HPDE6-E6E7 (cell line): ENCODE data around the gene SPINDOC.
"Not testable (repeated sequence)": the region's sequence is repeated elsewhere in the genome, so short reads cannot be mapped to it uniquely, and the experiment has no call there.

ENCODE experiments used
- DNase-seq: peaks from one replicate; pipeline ENCODE4 v3.0.0; 2011; ENCODE audit warnings: missing footprints; ENCODE audit errors: extremely low spot score

Gene SPINDOC, protein sequence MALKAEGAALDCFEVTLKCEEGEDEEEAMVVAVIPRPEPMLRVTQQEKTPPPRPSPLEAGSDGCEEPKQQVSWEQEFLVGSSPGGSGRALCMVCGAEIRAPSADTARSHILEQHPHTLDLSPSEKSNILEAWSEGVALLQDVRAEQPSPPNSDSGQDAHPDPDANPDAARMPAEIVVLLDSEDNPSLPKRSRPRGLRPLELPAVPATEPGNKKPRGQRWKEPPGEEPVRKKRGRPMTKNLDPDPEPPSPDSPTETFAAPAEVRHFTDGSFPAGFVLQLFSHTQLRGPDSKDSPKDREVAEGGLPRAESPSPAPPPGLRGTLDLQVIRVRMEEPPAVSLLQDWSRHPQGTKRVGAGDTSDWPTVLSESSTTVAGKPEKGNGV

DNA sequence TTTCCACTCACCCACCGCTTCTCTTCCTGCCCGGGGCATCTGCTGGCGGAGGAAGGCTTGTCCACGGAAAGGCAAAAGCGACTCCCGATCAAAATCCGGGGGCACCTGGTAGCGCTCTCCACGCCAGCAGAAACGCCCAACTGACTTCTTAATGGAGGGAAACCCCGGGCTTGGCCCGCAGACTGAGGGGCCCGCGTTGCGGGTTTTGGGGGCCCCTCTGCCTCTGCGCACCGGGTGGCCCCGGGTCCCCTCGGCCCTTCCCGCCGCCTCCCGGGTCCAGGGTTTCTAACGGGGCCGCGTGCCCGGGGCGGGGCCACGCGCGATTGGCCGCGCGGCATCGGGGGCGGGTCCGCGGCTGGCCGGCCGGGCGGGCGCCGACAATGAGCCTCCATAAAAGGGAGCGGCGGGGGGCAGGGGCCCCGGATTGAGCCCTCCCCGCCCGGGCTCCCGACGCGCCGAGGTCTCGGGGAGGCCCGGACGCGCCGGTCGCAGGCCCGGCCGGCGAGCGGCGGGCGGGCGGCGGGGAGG is at the start of gene SPINDOC:
Gene SPINDOC (plus strand): TSS at position 422 of the 528 bp plus-strand sequence. CDS start 231 bp downstream, outside the sequence.
- DNase-seq = peak; percentile 87

DNA sequence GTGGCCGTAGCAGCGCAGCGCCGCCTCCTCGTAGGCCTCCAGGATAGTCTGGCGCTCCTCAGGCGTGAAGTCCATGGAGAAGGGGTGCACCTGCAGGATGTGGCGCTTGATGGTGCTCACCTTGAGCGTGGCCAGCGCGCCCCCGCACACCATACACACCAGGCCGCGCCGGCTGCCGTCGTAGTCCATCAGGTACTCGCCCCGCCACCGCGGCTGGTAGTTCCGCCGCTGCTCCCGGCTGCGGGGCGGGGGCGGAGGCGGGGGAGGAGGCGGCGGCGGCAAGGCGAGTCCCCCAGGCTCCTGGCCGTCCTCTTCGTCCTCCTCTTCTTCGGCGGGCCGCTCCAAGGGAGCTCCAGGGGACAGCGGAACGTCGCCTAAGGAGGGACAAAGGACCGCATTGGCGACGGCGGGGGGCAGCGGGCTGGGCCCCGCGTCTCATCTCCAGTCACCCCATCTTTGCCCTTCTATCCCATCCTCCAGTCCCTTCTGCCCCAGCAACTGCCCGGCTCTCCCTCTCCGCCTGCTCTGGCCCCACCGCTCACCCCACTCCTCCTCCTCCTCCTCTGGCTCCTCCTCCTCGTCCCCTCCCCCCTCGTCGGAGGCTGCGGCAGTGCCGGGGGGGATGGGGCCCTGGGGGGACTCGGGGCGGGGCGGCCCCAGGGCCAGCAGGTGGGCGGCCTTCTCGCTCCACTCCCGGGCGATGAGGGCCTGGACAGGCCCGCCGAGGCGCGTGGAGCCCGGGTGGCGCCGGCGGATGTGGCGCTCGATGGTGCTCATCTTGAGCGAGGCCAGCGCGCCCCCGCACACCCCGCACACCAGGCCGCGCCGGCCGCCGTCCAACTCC is 49.5 kb upstream of the SPINDOC start:
- no peak for DNase-seq

DNA sequence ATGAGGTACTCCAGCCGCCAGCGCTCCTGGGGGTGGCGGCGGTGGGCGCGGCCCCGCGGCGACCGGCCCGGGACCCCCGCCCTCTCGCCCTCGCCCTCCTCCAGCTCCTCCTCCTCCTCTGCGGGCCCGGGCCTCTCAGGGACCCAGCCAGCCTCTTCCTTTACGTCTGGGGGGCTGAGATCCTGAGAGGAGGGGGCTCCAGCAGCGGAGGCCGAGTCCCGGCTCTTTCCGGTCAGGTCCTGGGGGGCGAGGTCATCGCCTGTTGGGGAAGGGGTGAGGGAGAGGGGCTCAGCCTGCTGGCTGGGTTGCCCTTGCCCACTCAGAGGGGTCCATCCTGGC is 48.9 kb upstream of the SPINDOC start:
- no peak for DNase-seq

DNA sequence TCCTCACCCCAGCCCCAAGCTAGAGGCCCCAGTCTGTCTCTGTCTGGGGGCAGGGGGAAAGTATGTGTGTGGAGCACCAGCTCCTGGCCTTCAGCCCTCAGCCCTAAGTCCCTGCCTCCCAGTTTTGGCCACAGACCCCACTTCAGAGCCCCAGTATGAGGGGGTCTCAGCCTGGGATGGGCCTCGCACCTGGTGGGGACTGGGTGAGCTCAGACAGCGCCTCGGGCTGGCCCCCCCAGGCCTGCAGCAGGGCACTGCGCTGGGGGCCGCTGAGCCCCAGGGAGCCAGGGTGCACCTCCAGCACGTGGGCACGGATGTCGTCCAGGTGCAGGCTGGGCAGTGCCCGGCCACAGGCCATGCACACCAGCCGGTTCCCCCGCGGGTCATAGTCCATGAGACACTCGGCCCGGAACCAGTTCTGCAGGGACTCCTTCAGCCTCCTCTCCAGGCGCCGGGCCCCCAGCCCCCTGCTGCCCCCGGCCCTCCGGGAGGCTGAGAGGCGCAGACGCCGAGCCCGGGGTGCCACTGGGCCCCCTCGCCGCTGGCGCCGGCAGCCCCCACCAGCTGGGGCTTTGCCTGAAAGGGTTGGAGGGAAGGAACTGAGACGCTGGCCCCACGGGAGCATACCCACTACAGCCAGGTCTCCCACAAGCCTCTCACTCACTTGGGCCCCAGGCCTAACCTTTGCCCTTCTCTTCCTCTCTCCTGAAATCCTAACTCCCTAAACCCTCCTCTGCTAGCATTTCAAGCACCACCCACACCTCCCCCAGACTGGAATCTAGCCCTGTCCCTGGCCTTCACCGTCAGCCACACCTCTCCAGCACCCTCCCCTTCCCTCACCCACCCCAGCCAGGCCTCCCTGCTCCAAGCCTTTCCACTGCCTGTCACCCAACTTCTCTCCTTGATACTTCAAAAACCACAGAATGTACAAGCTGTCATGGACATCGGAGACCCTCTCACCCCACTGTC is 48.3 kb upstream of the SPINDOC start:
- no peak for DNase-seq

DNA sequence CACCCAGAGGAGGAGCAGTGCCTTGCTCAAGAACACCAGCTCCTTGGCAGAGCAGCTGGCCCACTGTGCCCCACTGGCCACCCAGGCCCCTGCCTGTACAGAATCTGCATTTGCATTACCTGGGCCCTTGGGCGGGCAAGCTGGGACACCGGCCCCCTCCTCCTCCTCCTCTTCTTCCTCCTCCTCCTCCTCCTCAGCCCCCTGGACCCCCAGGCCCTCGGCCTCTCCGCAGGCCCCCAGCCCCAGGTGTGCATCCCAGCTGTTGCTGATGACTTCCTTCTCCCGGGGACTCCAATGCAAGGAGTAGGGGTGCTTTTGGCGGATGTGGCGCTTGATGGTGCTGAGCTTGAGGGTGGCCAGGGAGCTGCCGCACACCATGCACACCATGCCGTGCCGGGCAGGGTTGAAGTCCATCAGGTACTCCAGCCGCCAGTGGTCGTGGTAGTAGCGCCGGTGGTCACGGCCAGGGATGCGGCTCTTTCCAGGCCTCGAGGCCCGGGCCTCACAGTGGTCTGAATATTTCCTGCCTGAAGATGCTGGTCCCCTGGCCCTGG is 47.5 kb upstream of the SPINDOC start:
- DNase-seq = no peak

DNA sequence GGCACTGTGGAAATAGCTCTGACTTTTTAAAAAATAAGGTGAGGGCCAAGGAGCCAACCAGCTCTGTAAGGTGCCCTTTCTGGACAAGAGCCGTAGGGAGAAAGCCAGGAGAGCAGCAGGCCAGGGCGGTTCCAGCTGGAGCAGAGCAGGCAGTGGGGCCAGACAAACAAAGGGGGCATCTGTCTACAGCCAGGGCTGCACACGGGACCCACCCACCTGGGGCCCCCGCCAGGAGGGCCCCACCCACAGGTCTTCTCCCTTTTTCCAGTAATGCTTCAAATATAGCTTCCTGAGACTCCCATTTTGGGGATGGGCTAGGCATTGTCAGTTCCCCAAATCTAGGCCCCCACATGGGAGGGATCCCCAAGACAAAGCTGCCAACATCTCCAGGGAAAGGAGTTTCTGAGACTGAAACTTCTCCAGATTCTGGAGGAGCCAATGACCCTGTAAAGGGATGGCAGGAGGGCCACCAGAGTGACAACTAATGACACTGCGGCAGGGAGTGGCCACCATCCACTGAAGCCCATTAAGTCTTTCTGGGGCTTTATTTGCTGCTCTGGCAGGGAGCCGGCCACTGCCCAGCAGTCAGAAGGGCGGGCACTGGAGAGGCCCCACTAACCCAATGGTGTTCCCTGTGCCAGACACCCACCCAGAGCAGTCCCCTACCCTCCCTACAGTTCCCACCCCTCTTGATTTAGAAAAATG is 46.6 kb upstream of the SPINDOC start:
- DNase-seq = no peak

DNA sequence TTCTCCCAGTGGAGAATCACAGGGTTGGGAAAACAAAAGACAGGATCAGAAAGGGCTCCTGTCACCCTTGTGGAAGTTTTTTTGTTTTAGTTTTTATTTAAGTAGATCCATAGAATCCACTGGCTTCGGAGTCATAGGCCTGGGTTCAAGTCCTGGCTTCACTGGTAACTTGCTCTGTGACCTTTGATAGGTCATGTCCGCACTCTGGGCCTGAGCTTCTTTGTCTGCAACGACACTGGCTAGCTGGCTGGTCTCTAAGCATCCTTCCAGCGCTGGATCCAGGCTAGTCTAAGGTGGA is 46.0 kb upstream of the SPINDOC start:
- no peak for DNase-seq

DNA sequence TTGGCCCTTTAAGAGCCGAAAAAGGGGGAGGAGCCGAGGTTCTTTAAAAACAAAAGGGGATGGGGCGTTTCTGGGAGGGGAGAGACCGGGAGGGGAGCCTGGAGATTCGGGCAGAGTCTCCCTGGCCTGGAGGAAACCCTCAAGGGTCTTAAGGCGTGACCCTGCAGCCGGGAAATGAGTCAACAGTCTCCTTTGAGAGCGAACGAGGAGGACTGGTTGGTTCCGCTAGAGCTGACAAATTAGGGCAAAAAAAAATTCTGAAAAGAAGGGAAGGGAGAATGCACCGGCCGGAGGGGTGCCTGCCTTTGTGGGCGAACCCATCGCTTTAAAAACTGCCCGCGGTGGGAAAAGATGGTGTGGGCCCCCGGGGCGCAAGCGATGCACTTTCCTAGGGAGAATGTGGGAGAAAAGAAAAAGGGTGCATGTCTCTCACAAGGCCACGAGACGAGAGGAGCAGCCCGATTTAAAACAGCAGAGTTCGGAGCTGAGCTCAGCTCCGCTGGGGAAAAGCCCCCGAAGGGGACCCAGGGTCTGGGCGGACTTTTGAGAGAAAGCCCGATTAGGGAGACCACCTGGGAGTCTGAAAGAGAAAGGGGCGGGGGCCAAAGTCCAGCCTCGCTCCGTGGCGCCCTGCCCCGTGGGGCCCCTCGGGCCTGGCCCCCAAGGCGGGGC is 45.6 kb upstream of the SPINDOC start:
- peak; percentile 41 for DNase-seq

DNA sequence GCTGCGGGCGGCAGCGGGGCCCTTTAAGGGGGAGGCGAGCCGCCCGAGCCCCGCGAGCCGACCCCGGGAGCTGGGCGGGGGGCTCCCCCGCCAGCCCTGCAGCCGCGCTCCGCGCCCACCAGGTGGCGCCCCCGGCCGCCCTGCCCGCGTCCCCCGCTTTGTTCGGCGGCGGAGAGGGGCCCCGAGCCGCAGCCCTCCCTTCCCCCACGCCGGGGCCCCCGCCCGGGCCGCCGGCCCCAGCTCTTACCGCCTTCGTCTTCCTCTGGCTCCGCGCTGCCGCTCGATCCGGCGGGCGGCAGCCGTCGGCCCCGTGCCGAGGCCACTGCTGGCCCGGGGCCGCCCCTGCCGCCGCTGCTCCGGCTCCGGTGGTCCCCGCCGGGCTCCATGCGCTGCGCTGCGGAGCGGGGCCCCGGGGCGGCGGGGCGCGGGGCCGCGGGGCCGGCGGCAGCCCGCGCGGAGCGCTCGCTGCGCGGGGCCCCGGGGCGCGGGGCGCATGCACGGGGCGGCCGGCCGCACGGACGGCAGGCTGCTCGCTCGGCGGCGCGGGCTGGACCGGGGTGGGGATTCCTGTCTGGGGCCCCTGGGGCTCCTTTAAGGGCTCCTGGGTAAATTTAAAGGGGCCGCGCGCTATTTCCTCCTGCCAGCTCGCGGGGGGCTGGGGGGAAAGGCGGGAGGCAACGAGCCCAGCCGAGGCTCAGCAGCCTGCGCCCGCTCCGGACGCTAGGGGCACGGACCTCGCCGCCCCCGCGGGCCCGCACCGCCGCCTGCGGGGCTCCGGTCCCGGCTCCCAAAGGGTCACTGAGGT is 44.8 kb upstream of the SPINDOC start, which contains the start of gene ZFTA:
Gene ZFTA (minus strand): TSS at position 539 of the 805 bp plus-strand sequence. CDS start 153 bp downstream, at position 386.
- peak; percentile 38 for DNase-seq

DNA sequence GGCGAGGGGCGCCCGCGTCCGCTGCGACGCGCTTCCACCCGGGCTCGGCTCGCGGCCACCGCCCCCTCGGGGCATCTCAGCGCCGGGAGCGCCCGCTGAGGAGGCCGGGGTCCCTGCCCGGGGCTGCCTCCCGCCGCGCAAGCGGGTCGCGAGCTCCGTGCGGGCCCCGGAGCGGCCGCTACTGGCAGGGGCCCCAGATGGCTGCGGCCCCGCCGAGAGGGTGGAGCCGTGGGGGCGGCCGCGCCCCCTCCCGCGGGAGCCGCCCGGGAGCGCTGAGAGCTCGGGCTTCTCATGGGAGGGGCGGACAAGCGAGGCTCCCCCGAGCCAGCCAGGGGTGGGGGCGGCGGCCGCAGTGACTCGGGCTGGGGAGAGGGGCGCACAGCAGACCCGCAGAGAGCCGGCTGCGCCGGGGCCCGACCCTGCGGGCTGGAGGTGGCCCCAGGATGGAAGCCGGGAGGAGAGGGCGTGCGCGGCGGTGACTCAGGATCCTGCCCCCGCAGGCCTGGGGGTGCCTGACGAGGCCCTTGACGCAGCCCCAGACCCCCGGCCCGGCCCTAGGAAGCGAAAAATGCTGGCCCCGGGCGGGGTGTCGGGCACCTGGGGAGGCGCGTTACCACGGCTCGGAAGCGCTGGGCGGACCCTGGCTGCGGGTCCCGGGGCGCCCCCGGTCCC is 44.1 kb upstream of the SPINDOC start:
- no peak for DNase-seq

DNA sequence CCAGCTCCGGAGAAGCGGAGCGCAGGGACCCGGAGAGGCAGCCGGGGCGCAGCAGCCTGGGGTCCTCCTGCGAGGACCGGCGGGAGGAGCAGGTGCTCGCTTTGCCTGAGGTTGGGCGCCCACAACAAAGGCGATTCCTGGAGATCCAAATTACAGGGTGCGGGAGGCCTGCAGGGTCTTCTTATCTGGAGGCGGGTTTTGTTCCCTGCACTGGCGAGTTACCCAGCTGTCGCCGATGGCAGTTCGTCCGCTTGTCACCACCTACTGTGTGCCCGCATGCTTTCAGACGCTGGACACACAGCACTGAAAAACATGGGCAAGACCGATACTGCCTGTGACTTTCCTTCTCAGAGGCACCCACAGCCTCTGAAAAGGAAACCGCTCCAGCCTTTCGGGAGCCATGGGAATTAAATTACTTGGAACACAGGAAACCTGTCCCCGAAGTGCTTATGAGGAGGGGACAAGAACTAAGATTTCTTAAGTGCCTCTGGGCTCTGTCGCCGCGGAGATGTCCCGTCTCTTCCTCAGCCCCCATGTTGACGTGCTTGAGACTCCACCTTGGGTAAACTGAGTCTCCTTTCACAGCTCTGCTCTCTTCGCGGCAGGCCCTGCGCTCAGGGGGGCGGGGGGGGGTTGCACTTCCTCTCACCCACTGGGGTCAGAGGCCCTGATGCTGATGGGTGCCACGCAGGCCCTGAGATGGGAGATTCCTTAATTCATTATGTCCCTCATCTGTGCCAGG is 43.4 kb upstream of the SPINDOC start:
- DNase-seq = no peak

DNA sequence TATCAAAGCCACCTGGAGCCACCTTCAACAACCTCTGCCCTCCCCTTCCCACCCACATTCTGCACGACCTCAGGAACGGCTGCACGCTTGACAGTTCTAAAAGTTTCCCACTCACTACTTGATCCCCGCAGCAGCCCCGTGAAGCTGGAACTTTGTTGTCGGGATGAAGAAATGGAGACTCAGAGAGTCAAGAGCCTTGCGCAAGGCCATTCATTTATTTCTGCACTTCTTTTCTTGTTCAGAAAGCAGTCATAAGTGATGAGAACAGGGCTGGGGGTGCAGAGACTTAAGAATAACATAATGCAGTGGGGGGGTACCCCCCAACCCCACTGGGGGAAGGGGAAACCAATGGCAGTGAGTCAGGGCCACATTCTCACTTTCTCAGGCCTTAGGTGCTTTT is 42.5 kb upstream of the SPINDOC start:
- DNase-seq = no peak

DNA sequence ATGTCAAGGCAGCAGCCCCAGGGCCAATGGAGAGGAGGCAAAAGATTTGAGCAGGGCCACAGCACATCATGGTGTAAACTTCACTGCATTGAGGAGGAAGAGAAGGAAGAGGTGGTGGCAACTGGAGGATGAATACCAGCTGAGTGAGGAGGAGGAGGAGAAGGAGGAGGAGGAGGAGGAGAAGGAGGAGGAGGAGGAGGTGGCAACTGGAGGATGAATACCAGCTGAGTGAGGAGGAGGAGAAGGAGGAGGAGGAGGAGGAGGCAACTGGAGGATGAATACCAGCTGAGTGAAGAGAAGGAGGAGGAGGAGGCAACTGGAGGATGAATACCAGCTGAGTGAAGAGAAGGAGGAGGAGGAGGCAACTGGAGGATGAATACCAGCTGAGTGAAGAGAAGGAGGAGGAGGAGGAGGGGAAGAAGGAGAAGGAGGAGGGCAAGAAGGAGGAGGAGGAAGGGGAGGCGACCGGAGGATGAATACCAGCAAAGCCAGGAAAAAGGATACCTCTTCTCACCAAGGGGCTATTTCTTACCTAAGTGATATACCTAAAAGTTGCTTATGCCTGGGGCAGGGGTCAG is 41.4 kb upstream of the SPINDOC start:
- DNase-seq = not testable (repeated sequence)

DNA sequence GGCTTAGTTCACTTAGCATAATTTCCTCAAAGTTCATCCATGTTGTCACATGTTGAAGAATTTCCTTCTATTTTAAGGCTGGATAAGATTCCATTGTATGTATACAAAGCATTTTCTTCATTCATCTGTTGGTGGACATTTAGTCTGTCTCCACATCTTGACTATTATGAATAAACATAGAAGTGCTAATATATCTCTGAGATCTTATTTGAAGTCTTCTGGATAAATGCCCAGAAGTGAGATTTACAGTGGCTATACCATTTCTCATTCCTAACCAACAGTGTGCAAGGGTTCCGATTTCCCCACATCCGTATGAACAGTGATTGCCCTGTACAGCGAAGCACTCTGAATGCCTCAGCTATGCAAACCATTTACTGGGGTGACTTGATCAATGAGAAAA is 38.1 kb upstream of the SPINDOC start:
- no peak for DNase-seq

DNA sequence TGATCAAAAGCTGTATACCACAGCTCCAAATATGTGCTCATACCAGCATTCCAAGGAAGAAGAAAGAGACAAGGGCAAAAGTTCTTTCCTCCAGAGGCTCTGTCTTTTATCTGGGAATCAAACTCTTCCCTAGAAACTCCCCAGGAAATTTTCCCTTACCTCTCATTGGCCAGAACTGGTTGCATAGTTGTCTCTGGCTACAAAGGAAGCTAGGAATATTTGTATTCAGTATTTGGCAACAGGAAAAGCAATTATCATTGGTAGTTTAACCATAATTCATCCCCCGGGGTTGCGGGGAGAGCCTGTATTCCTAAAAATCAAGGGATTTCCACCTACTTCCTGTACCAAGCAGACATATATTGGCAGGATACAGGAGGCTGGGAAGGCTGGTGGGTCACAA is 34.2 kb upstream of the SPINDOC start:
- no peak for DNase-seq

DNA sequence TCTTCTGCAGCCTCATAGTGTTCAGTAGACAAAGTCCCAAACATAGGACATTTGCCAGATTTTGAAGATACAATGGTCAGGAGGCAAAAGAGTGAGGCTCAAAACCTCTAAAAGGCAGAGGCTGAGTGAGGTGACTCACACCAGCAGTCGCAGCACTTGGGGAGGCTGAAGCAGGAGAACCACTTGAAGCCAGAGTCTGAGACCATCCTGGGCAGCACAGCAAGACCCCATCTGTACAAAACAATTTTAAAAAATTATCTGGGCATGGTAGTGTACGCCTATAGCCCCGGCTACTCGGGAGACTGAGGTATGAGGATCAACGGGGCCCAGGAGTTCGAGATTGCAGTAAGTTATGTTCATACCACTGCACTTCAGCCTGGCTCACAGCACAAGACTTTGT is 30.5 kb upstream of the SPINDOC start:
- no peak for DNase-seq

DNA sequence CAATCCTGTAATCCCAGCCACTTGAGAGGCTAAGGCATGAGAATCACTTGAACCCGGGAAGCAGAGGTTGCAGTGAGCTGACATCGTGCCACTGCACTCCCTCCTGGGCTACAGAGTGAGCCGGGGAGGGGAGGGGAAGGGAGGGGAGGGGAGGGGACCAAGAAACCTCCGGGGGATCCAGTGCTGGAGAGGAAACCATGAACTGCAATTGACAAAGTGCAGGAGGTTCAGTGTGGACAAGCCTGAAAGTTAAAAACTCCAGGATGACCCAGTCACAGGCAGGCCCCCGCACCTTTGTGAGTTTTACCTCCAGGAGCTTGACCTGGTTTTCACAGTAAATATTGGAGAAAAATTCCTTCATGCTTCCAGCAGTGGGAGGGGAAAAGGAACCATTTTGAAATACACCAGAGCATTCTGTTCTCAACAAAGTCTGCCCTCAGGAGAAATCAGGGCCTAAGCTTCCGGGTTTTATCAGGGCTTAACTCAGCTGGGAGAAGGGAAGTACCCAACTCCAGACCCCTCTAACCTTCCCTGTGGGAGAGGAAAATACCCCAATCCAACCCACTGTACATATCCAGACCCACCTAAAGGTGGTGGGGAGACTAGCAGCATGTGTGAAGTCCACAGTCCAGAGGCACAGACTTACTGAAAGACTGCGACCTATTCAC is 29.2 kb upstream of the SPINDOC start:
- DNase-seq = no peak
